A549 (cell line): Measurements from ENCODE around the gene C1orf105. TPM values are rescaled to one million over a fixed set of nuclear protein-coding genes. Genes with fewer than 3 reads are reported as not detected.

Experiments used
- ATAC-seq, 2 experiments: fragments of 200-7000 bp in 1 of 2; fragments of >200 bp in 1 of 2; cut with Nextera tagmentation in 1 of 2; cut with Tn5 transposase in 1 of 2; 3 replicates each; pipeline versions ENCODE4 v1.8.0 to v1.9.1; 2018 to 2020; ENCODE audit warnings: mild to moderate bottlenecking in 1 of 2, moderate library complexity in 1 of 2
- CTCF ChIA-PET: fragments of 300-600 bp; sonication (Branson Sonifier 250); formaldehyde crosslinking; extraction: SDS; loops from one replicate; lab custom pipeline; 2021; ENCODE audit warnings: antibody characterized with exemption, inconsistent platforms; lab: Yijun Ruan, JAX
- POLR2A ChIA-PET: fragments of 350-600 bp; formaldehyde crosslinking; extraction: SDS; loops from one replicate; lab custom pipeline; 2021; ENCODE audit warnings: antibody characterized with exemption, inconsistent platforms; lab: Yijun Ruan, JAX
- DNase-seq, 2 experiments: peaks; one replicate each; pipeline versions ENCODE4 v3.0.0 to v3.0.0-alpha.2; 2011 to 2016; ENCODE audit warnings: low read depth in 1 of 2, low spot score in 1 of 2
- FAIRE-seq: peaks from 2 replicates; lab custom pipeline; 2011; peaks lifted over from hg19 to GRCh38; lab: Jason Lieb, UNC
- H3K27ac ChIP-seq, 2 experiments: fragments of >200 bp; sonication (Bioruptor Twin); formaldehyde crosslinking; 3 replicates each; pipeline ENCODE4 v1.5.1; 2016 to 2017
- H3K4me1 ChIP-seq: fragments of >200 bp; sonication (Bioruptor Twin); formaldehyde crosslinking; 3 replicates; pipeline ENCODE4 v1.6.1; 2016
- H3K4me2 ChIP-seq: fragments of >200 bp; sonication (Bioruptor Twin); formaldehyde crosslinking; 3 replicates; pipeline ENCODE4 v1.6.1; 2016
- H3K4me3 ChIP-seq: fragments of >200 bp; sonication (Bioruptor Twin); formaldehyde crosslinking; 3 replicates; pipeline ENCODE4 v1.5.1; 2016
- H3K9me3 ChIP-seq: fragments of >200 bp; sonication (Bioruptor Twin); formaldehyde crosslinking; 3 replicates; pipeline ENCODE4 v1.6.1; 2016
- BHLHE40 ChIP-seq: IDR thresholded peaks from 2 replicates; pipeline ENCODE4 v1.6.1; 2012; ENCODE audit warnings: low read depth, low read length, inconsistent platforms
- CBX8 ChIP-seq: fragments of 200-600 bp; sonication (generic); IDR thresholded peaks from 2 replicates; pipeline ENCODE4 v1.6.1; 2016
- CHD4 ChIP-seq: fragments of 200-600 bp; sonication (generic); IDR thresholded peaks from 2 replicates; pipeline ENCODE4 v1.6.1; 2016; ENCODE audit warnings: antibody characterized with exemption, mild to moderate bottlenecking, borderline replicate concordance
- EHF ChIP-seq: fragments of 250-450 bp; sonication (Bioruptor Pico); IDR thresholded peaks from 2 replicates; pipeline ENCODE4 v1.5.0; 2020; ENCODE audit warnings: mild to moderate bottlenecking
- FOSL2 ChIP-seq, 2 experiments: fragments of 450-650 bp in 1 of 2; fragments of >200 bp in 1 of 2; sonication (Bioruptor Twin) in 1 of 2; formaldehyde crosslinking; IDR thresholded peaks; 2 replicates each; pipeline versions ENCODE4 v1.5.0 to v1.6.1; 2016 to 2020; ENCODE audit warnings: mild to moderate bottlenecking in 1 of 2, moderate library complexity in 1 of 2
- FOXS1 ChIP-seq: fragments of 250-450 bp; sonication (Bioruptor Pico); IDR thresholded peaks from 2 replicates; pipeline ENCODE4 v1.5.0; 2020; ENCODE audit warnings: mild to moderate bottlenecking, moderate library complexity
- HDAC2 ChIP-seq: fragments of 200-600 bp; sonication (generic); IDR thresholded peaks from 2 replicates; pipeline ENCODE4 v1.6.1; 2016
- HOXB5 ChIP-seq: fragments of 250-450 bp; sonication (Bioruptor Pico); IDR thresholded peaks from 2 replicates; pipeline ENCODE4 v1.5.0; 2020; ENCODE audit warnings: mild to moderate bottlenecking, moderate library complexity
- JUN ChIP-seq, 2 experiments: fragments of >200 bp; sonication (Bioruptor Twin); formaldehyde crosslinking; IDR thresholded peaks; 2 replicates in 1 of 2; 3 replicates in 1 of 2; pipeline ENCODE4 v1.6.1; 2016 to 2017
- KDM5A ChIP-seq: fragments of 200-600 bp; sonication (generic); IDR thresholded peaks from 2 replicates; pipeline ENCODE4 v1.6.1; 2016; ENCODE audit warnings: antibody characterized with exemption, mild to moderate bottlenecking
- MAFK ChIP-seq: fragments of 450-650 bp; IDR thresholded peaks from 2 replicates; pipeline ENCODE4 v1.6.1; 2014; ENCODE audit not compliant: partially characterized antibody
- MAX ChIP-seq: IDR thresholded peaks from 2 replicates; pipeline ENCODE4 v1.6.1; 2012
- MAZ ChIP-seq: fragments of 150-350 bp; IDR thresholded peaks from 2 replicates; pipeline ENCODE4 v1.6.1; 2014; ENCODE audit warnings: antibody characterized with exemption, low read depth, low read length, borderline replicate concordance
- MYC ChIP-seq: IDR thresholded peaks from 2 replicates; pipeline ENCODE4 v1.6.1; 2012; ENCODE audit warnings: mild to moderate bottlenecking, inconsistent platforms, low read length, improper control_type of control experiment, borderline replicate concordance
- NPAS2 ChIP-seq: fragments of 250-450 bp; sonication (Bioruptor Pico); IDR thresholded peaks from 2 replicates; pipeline ENCODE4 v1.8.0; 2022; ENCODE audit warnings: mild to moderate bottlenecking, moderate library complexity, borderline replicate concordance
- RAD21 ChIP-seq, 2 experiments: fragments of >200 bp in 1 of 2; sonication (Bioruptor Twin) in 1 of 2; formaldehyde crosslinking in 1 of 2; IDR thresholded peaks in 1 of 2; conservative IDR thresholded peaks in 1 of 2; 2 replicates in 1 of 2; 3 replicates in 1 of 2; pipeline ENCODE4 v1.6.1; 2012 to 2018; ENCODE audit warnings: inconsistent platforms in 1 of 2
- REST ChIP-seq: fragments of 200-600 bp; sonication (generic); IDR thresholded peaks from 2 replicates; pipeline ENCODE4 v1.6.1; 2016; ENCODE audit warnings: antibody characterized with exemption, mild to moderate bottlenecking, moderate library complexity
- RFX5 ChIP-seq: fragments of 450-650 bp; IDR thresholded peaks from 2 replicates; pipeline ENCODE4 v1.7.1; 2014; ENCODE audit warnings: antibody characterized with exemption, mild to moderate bottlenecking, moderate library complexity
- RNF2 ChIP-seq: fragments of 200-600 bp; sonication (generic); IDR thresholded peaks from 2 replicates; pipeline ENCODE4 v1.6.1; 2016; ENCODE audit warnings: low read depth, mild to moderate bottlenecking, antibody characterized with exemption, moderate library complexity, borderline replicate concordance
- TFCP2L1 ChIP-seq: fragments of 250-450 bp; sonication (Bioruptor Pico); IDR thresholded peaks from 2 replicates; pipeline ENCODE4 v1.5.0; 2021; ENCODE audit warnings: mild to moderate bottlenecking
- ZC3H11A ChIP-seq: fragments of 450-650 bp; IDR thresholded peaks from 2 replicates; pipeline ENCODE4 v1.6.1; 2014; ENCODE audit warnings: antibody characterized with exemption, mild to moderate bottlenecking
- ZFP36 ChIP-seq: fragments of 450-650 bp; IDR thresholded peaks from 2 replicates; pipeline ENCODE4 v1.6.1; 2014; ENCODE audit warnings: borderline replicate concordance; ENCODE audit not compliant: partially characterized antibody
- ZNF302 ChIP-seq: fragments of 250-450 bp; sonication (Bioruptor Pico); IDR thresholded peaks from 2 replicates; pipeline ENCODE4 v1.9.0; 2021; ENCODE audit warnings: inconsistent platforms, mild to moderate bottlenecking, moderate library complexity
- WGBS: methylation state at CpG from one replicate; pipeline ENCODE4 v1.1.6; 2017; ENCODE audit errors: missing lambda C conversion rate; 5-methylcytosine and 5-hydroxymethylcytosine counted together
- polyA plus RNA-seq, 4 experiments: library from polyadenylated mRNA; depleted of rRNA in 3 of 4; stranded (reverse); fragments of >200 nt; fragmentation: RNase III in 1 of 4; extraction: RNeasy Plus Mini Kit Qiagen cat#74134 plus additional on column Dnase treatment in 1 of 4; gene quantifications; 2 replicates in 3 of 4; 3 replicates in 1 of 4; pipeline ENCODE4 v1.2.3, GENCODE V29; 2011 to 2017
- TF ChIP-seq, protein P1 (sequence below): fragments of >200 bp; sonication (Bioruptor Twin); formaldehyde crosslinking; IDR thresholded peaks from 3 replicates; pipeline ENCODE4 v1.5.1; 2016
- TF ChIP-seq, protein P2 (sequence below): fragments of >200 bp; sonication (Bioruptor Twin); formaldehyde crosslinking; IDR thresholded peaks from 3 replicates; pipeline ENCODE4 v1.6.1; 2016
- TF ChIP-seq, protein P3 (sequence below): fragments of 250-450 bp; sonication (Bioruptor Pico); IDR thresholded peaks from 2 replicates; pipeline ENCODE4 v1.5.0; 2021; ENCODE audit warnings: mild to moderate bottlenecking, moderate library complexity, borderline replicate concordance
- TF ChIP-seq, protein P4 (sequence below): IDR thresholded peaks from 2 replicates; pipeline ENCODE4 v1.6.1; 2012; ENCODE audit warnings: low read depth, borderline replicate concordance

Gene C1orf105
- polyA plus RNA-seq, 2 of the 4 experiments (the other 2 are of a cell fraction) = 0.40 TPM; not detected in 1

DNA sequence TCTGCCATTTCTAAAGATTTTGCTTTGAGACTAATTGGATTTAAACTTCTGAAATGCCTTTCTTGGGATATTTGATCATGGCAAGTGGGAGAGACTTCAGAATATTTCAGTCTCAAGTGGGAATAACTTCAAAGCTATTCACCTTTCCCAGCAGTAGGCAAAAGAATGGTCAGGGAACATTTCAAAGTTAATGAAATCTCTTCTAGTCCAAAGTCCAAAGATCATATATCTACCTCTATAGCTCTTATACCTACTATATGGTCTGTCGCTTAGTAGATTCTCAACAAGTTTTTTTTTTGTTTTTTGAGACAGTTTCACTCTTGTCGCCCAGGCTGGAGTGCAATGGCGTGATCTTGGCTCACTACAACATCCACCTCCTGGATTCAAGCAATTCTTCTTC is 67.9 kb downstream of the C1orf105 start:
- Histone ChIP-seq H3K9me3 (no peaks in the 10 kb centered on the region), H3K4me2 (no peak overlapping the region), H3K4me1 (0 out of 3 replicates have a peak, but pooled peaks cover 2% of the 10 kb centered on the region), H3K27ac (no peak overlapping the region), H3K4me3 (no peak overlapping the region)
- ATAC-seq = no peak
- DNase-seq = no peak
- 90% methylated on average over 3 of the region's 3 CpGs for WGBS
- ChIA-PET POLR2A (no interaction called here), CTCF (interaction anchor here (1.1 to 1.3 kb wide), 2 partner anchors 38 to 59 kb away, joined by 3 to 6 read pairs; no protein-coding TSS in a partner anchor)
- TF ChIP-seq FOXS1 (CRISPR knock-in tag) (no peak), MAZ (no peak), HDAC2 (no peak), MYC (no peak), ZFP36 (no peak), HOXB5 (CRISPR knock-in tag) (no peak), TFCP2L1 (no peak), MAFK (no peak), ZNF302 (CRISPR knock-in tag) (no peak), KDM5A (no peak), RNF2 (no peak), BHLHE40 (no peak), CBX8 (no peak), EHF (CRISPR knock-in tag) (no peak), CHD4 (no peak), NPAS2 (CRISPR knock-in tag) (no peak), JUN (IDR thresholded peaks at IDR 0.05) (no peak)
- TF ChIP-seq, protein P1, sequence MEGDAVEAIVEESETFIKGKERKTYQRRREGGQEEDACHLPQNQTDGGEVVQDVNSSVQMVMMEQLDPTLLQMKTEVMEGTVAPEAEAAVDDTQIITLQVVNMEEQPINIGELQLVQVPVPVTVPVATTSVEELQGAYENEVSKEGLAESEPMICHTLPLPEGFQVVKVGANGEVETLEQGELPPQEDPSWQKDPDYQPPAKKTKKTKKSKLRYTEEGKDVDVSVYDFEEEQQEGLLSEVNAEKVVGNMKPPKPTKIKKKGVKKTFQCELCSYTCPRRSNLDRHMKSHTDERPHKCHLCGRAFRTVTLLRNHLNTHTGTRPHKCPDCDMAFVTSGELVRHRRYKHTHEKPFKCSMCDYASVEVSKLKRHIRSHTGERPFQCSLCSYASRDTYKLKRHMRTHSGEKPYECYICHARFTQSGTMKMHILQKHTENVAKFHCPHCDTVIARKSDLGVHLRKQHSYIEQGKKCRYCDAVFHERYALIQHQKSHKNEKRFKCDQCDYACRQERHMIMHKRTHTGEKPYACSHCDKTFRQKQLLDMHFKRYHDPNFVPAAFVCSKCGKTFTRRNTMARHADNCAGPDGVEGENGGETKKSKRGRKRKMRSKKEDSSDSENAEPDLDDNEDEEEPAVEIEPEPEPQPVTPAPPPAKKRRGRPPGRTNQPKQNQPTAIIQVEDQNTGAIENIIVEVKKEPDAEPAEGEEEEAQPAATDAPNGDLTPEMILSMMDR = no peak
- TF ChIP-seq, protein P2, sequence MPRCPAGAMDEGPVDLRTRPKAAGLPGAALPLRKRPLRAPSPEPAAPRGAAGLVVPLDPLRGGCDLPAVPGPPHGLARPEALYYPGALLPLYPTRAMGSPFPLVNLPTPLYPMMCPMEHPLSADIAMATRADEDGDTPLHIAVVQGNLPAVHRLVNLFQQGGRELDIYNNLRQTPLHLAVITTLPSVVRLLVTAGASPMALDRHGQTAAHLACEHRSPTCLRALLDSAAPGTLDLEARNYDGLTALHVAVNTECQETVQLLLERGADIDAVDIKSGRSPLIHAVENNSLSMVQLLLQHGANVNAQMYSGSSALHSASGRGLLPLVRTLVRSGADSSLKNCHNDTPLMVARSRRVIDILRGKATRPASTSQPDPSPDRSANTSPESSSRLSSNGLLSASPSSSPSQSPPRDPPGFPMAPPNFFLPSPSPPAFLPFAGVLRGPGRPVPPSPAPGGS = no peak
- TF ChIP-seq, protein P3, sequence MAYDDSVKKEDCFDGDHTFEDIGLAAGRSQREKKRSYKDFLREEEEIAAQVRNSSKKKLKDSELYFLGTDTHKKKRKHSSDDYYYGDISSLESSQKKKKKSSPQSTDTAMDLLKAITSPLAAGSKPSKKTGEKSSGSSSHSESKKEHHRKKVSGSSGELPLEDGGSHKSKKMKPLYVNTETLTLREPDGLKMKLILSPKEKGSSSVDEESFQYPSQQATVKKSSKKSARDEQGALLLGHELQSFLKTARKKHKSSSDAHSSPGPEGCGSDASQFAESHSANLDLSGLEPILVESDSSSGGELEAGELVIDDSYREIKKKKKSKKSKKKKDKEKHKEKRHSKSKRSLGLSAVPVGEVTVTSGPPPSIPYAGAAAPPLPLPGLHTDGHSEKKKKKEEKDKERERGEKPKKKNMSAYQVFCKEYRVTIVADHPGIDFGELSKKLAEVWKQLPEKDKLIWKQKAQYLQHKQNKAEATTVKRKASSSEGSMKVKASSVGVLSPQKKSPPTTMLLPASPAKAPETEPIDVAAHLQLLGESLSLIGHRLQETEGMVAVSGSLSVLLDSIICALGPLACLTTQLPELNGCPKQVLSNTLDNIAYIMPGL (CRISPR knock-in tag) = no peak
- FAIRE-seq = no peak

DNA sequence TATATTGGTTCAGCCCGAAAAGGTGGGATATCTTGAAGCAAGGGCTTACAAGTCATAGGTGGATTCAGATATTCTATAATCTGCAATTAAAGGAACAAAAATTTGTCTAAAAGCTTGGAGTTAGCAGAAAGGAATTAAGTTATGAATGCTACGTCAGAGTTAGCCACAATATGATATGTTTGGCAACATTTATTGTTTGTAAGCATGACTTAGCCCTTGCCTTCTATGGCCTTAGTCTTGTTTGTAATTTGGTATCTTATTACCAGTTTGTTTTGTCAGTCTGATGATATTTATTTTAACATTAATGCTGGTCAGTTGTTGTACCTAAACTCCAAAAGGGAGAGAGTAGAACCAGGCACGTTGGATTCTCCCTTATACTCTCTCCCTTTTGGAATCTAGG is 69.4 kb downstream of the C1orf105 start:
- Histone ChIP-seq H3K4me1 (no peaks in the 10 kb centered on the region), H3K4me3 (no peak overlapping the region), H3K27ac (no peak overlapping the region), H3K4me2 (no peak overlapping the region), H3K9me3 (no peaks in the 10 kb centered on the region)
- ATAC-seq (no peak), FAIRE-seq (peak; percentile 13), DNase-seq (no peak)
- ChIA-PET POLR2A (no interaction called here), CTCF (no interaction called here)
- WGBS = 70% methylated on average over 3 of the region's 3 CpGs
- TF ChIP-seq RAD21 (conservative IDR thresholded peaks at IDR 0.05 in 1 of 2, IDR thresholded peaks at IDR 0.05 in 1 of 2) = no peak
- TF ChIP-seq, protein P2 = no peak
- TF ChIP-seq ZFP36 = no peak
- TF ChIP-seq MAX = no peak
- TF ChIP-seq ZC3H11A = no peak
- no peak for TF ChIP-seq REST
- TF ChIP-seq FOSL2 (IDR thresholded peaks at IDR 0.05) = no peak
- no peak for TF ChIP-seq FOSL2 (CRISPR knock-in tag; IDR thresholded peaks at IDR 0.05)
- TF ChIP-seq MAFK = no peak
- TF ChIP-seq, protein P4, sequence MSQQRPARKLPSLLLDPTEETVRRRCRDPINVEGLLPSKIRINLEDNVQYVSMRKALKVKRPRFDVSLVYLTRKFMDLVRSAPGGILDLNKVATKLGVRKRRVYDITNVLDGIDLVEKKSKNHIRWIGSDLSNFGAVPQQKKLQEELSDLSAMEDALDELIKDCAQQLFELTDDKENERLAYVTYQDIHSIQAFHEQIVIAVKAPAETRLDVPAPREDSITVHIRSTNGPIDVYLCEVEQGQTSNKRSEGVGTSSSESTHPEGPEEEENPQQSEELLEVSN = no peak
- no peak for TF ChIP-seq RFX5
